GM19351 (cell line): ENCODE results near the gene ATR.
"Not testable (repeated sequence)": the region's sequence is repeated elsewhere in the genome, so short reads cannot be mapped to it uniquely, and the experiment has no call there.

Experiments
- ATAC-seq: cut with Tn5 transposase; IDR thresholded peaks from one replicate; pipeline ENCODE4 v1.9.1; 2021; ENCODE audit warnings: mild to moderate bottlenecking, moderate library complexity; ENCODE audit not compliant: unreplicated experiment

ATR gene

GRCh38 chr3:142595581-142595950 lies 17.0 kb upstream of the ATR start:
- ATAC-seq, result no peak

- ATAC-seq, result no peak
Observed at GRCh38 chr3:142595141-142595540, 16.6 kb upstream of the ATR start.

DNA sequence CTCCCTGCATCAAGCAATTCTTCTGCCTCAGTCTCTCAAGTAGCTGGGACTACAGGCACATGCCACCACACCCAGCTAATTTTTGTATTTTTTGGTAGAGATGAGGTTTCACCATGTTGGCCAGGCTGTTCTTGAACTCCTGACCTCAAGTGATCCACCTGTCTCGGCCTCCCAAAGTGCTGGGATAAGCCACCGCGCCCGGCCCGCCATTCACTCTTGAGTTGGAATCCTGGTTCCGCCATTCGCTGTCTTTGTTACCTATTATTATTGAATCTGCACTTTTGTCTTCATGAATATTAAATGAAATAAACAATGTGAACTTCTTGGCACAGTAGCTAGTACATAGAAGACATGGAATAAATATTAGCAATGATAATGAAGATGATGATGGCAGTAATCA lies 13.7 kb upstream of the ATR start:
- not testable (repeated sequence) for ATAC-seq

- no peak for ATAC-seq
Observed at GRCh38 chr3:142588703-142589102, 10.2 kb upstream of the ATR start.

GRCh38 chr3:142586803-142587406 lies 8.4 kb upstream of the ATR start:
- ATAC-seq, result no peak

DNA sequence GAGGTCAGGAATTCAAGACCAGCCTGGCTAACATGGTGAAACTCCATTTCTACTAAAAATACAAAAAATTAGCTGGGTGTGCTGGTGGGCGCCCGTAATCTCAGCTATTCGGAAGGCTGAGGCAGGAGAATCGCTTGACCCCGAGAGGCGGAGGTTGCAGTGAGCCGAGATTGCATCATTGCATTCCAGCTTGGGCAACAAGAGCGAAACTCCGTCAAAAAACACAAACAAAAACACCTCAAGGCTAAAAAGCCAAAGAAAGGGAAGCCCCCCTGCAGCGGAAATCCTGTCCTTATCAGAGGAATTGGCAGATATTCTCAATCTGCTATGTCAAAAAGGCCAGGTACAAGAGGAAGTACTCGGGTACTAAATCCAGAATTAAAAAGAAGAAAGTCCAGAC lies 2.5 kb upstream of the ATR start:
- ATAC-seq, result not testable (repeated sequence)

DNA sequence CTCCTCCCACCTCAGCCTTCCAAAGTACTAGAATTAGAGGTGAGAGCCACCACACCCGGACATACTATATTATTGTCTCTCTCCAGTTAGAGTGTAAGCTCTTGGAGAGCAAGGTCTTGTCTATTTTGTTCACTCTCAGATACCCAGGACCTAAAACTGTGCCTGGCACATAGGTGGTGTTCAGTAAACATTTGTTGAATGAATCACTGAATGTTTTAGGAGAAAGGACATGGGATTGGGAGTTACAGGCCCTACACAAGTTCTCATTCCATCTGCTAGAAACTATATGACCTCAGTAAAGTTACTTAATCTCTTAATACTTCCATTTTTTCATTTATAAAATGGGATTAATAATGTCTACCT lies 1.5 kb upstream of the ATR start:
- ATAC-seq, result no peak

- no peak for ATAC-seq
Observed at GRCh38 chr3:142577696-142578328, 721 bp downstream of the ATR start.

DNA sequence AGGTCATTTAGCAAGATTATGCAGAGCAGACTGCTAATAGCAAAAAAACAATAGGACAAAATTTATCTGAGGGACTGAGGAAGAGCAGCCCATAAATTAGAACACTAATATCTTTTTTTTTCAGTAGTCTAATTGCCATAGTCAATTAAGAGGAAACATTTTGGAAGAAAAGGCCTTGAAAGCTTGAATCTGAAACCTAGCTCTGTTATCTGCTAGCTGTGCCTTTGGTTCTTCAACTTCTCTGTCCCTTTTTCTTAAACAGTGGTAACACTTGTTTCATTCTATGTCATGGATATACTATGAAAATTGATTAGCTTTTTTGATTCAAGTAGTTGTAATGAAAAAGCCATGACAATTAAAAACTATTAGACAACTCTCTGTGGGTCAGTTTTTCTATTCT lies 1.7 kb downstream of the ATR start:
- no peak for ATAC-seq

- ATAC-seq, result no peak
Observed at GRCh38 chr3:142574665-142575064, 3.9 kb downstream of the ATR start.

DNA sequence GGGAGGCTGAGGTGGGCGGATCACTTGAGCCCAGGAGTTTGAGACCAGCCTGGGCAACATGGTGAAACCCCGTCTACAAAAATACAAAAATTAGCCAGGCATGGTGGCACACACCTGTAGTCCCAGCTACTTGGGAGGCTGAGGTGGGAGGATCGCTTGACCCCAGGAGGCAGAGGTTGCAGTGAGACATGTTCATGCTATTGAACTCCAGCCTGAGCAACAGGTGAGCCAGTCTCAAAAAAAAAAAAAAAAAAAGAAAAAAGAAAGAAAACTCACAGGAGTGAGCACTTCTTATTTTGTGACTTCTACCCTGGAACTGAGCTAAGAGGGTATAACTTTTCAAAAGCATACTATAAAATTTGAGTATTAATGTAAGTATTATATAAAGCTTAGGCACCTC lies 4.3 kb downstream of the ATR start:
- not testable (repeated sequence) for ATAC-seq

GRCh38 chr3:142569422-142569821 lies 9.1 kb downstream of the ATR start:
- not testable (repeated sequence) for ATAC-seq

- ATAC-seq, result no peak
Observed at GRCh38 chr3:142568393-142569017, 10.0 kb downstream of the ATR start.

GRCh38 chr3:142566096-142566495 lies 12.4 kb downstream of the ATR start:
- ATAC-seq, result no peak

DNA sequence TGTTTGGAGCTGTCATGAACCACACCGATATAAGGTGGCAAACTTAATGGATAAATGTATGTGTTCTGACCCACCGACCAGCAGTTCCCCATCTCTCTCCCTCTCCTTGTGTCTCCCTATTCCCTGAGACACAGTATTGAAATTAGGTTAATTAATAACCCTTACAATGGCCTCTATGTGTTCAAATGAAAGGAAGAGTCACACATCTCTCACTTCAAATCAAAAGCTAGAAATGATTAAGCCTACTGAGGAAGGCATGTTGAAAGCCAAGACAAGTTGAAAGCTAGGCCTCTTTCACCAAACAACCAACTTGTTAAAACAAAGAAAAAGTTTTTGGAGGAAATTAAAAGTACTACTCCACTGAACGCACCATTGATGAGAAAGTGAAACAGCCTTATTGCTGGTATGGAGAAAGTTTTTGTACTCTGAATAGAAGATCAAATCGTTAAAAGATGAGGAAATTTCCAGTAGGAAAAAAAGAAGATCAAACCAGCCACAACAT lies 15.0 kb downstream of the ATR start:
- no peak for ATAC-seq

DNA sequence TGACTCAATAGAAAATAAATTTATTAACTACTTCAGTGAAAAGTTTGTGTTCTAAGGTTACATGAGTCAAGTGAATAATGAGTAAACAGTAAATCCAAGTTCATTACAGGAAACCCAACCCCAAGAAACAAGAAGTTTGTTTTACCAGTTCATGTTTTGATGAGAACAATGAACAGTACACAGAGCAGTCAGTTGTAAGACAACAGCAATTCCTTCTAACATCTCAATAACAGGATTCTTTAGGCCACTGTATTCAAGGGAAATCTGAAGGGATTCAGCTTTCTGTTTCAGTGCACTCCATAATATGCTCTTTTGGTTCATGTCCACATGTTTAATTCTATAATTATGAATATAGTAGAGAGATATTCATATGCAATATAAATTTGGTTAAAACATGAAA lies 18.4 kb downstream of the ATR start:
- no peak for ATAC-seq

- ATAC-seq, result no peak
Observed at GRCh38 chr3:142553741-142554140, 24.8 kb downstream of the ATR start.

GRCh38 chr3:142552579-142552978 lies 26.0 kb downstream of the ATR start:
- ATAC-seq, result not testable (repeated sequence)

DNA sequence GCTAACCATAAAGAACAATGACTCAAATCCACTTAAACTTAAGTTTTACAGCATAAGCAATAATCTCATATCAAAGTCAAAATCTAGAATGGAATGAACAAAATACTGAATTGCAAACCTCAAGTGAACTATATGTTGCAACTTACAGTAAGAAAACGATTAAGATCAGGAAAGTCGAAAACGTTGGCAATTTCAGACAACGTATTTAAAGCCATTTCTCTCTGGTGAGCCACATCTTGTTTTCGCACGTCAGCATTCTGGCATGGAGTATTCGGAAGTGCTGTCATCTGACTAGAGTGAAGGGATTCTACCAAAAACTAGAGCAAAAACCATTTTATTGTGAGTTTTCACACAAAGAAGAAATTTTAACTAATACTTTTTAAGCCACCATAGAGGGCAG lies 28.5 kb downstream of the ATR start:
- ATAC-seq, result no peak

- no peak for ATAC-seq
Observed at GRCh38 chr3:142543307-142543706, 35.2 kb downstream of the ATR start.

DNA sequence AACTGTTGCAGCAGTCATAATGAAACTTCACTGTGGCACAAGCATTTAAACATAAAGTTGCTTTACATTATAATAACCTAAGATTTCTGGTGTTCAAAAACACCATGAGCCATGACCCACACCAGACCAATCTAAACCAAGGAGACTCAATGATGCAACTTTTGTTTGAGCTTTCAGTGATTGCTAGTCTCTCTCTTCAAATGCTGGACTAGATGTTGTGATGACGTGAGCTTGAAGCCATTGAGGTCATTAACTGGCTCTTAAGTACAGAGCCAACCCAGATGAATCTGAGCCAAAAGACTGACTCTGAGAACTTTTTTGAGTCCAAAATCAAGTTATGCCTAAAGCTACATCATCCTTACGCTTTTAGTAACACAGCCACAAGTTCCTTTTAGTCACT lies 36.5 kb downstream of the ATR start:
- no peak for ATAC-seq

DNA sequence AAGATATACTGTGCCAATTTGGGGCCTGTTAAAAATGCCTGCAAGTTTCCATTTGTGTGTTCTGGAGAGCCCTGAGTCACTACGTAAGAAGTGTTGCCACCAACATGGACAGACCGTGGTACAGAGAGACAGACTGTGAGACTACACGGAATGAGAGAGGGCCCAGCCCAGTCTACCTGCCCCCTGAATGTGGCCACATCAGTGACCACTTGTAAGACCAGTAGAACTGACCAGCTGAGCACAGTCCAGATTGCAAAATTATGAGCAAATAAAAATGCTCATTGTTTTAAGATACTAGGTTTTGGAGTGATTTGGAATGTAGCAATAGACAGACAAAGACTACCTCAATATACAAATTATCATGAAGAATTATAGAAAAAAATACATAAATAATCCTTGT lies 42.0 kb downstream of the ATR start:
- no peak for ATAC-seq
